Left ventricle myocardium inferior (tissue), 1 donor: Measurements from ENCODE around the gene PSMD3. TPM values are rescaled to one million over a fixed set of nuclear protein-coding genes. Genes with fewer than 3 reads are reported as not detected.

Experiments used
- DNase-seq: peaks from one replicate; pipeline ENCODE4 v3.0.0-alpha.2; 2020
- H3K27ac ChIP-seq: fragments of 200-600 bp; replicated peaks from 2 replicates; pipeline ENCODE4 v1.8.0; 2021
- H3K27me3 ChIP-seq: fragments of 200-600 bp; 2 replicates; pipeline ENCODE4 v1.8.0; 2021; ENCODE audit warnings: low read depth
- H3K36me3 ChIP-seq: fragments of 200-600 bp; 2 replicates; pipeline ENCODE4 v1.8.0; 2021
- H3K4me1 ChIP-seq: fragments of 200-600 bp; 2 replicates; pipeline ENCODE4 v1.8.0; 2021
- H3K4me3 ChIP-seq: fragments of 200-600 bp; 2 replicates; pipeline ENCODE4 v1.8.0; 2021; ENCODE audit warnings: mild to moderate bottlenecking, moderate library complexity
- H3K9me3 ChIP-seq: fragments of 200-600 bp; replicated peaks from 2 replicates; pipeline ENCODE4 v1.8.0; 2021
- intact Hi-C: fragments of 100-400 bp; cut with micrococcal nuclease; formaldehyde crosslinking; loops from one replicate; pipeline ENCODE4 v1.11.0; 2022
- total RNA-seq: library from RNA; stranded (reverse); fragmentation: NEBNext Ultra II Directional; extraction: Animal tissue kit (Norgen Biotek cat#: 25700); gene quantifications from one replicate; pipeline ENCODE4 v1.2.1, GENCODE V29; 2021
- TF ChIP-seq, protein P1 (sequence below): fragments of 200-600 bp; IDR thresholded peaks from 2 replicates; pipeline ENCODE4 v1.8.0; 2021; ENCODE audit warnings: antibody characterized with exemption, mild to moderate bottlenecking, borderline replicate concordance
- donor health status: DM: no; HTN: yes; CAD: no; lungs with severe emphysema.

The PSMD3 gene
- total RNA-seq, 1 donor from 2014 or later, result 86.7 TPM

DNA sequence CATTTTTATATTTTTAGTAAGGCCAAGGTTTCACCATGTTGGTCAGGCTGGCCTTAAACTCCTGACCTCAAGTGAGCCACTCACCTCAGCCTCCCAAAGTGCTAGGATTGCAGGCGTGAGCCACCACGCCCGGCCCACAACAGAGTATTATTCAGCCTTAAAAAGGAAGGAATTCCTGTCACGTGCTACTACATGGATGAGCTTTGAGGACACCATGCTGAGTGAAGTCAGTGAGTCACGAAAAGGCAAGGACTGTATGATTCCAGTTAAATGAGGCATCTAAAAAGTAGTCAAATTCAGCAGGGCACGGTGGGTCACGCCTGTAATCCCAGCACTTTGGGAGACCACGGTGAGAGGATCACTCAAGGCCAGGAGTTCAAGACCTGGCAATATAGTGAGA is 44.3 kb downstream of the PSMD3 start:
- H3K4me3 ChIP-seq, result no peak overlapping the region
- DNase-seq, result no peak
- no peaks in the 10 kb centered on the region for H3K27me3 ChIP-seq
- H3K9me3 ChIP-seq, result no peaks in the 10 kb centered on the region
- intact Hi-C loops, result no loop called here
- peaks cover 50% of the 10 kb centered on the region for H3K4me1 ChIP-seq
- H3K27ac ChIP-seq, result no peak overlapping the region
- H3K36me3 ChIP-seq, result peaks cover 85% of the 10 kb centered on the region
- TF ChIP-seq, protein P1, sequence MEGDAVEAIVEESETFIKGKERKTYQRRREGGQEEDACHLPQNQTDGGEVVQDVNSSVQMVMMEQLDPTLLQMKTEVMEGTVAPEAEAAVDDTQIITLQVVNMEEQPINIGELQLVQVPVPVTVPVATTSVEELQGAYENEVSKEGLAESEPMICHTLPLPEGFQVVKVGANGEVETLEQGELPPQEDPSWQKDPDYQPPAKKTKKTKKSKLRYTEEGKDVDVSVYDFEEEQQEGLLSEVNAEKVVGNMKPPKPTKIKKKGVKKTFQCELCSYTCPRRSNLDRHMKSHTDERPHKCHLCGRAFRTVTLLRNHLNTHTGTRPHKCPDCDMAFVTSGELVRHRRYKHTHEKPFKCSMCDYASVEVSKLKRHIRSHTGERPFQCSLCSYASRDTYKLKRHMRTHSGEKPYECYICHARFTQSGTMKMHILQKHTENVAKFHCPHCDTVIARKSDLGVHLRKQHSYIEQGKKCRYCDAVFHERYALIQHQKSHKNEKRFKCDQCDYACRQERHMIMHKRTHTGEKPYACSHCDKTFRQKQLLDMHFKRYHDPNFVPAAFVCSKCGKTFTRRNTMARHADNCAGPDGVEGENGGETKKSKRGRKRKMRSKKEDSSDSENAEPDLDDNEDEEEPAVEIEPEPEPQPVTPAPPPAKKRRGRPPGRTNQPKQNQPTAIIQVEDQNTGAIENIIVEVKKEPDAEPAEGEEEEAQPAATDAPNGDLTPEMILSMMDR, result no peak

DNA sequence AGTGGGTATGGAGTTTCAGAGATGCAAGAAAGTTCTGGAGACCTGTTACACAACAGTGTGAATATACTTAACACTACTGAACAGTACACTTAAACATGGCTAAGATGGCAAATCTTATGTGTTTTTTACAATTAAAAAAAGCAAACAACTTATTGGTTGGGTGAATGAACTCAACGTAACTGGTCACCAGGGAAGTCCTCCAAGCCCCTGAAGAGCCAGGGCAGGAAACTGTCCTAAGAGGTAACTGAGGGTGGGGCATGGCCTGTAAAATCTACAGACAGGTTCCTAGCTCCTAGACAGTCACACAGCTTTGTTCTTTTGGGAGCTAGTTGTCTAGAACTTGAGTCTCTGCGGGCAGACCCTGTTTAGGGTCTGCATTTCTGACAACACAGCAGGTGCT is 45.0 kb downstream of the PSMD3 start:
- Histone ChIP-seq H3K4me1 (peaks cover 50% of the 10 kb centered on the region), H3K9me3 (no peaks in the 10 kb centered on the region), H3K27me3 (no peaks in the 10 kb centered on the region), H3K27ac (no peak overlapping the region), H3K36me3 (peaks cover 85% of the 10 kb centered on the region), H3K4me3 (no peak overlapping the region)
- DNase-seq, result no peak
- TF ChIP-seq, protein P1, result no peak
- intact Hi-C loops, result no loop called here

- peaks cover 85% of the 10 kb centered on the region for H3K36me3 ChIP-seq
- intact Hi-C loops, result no loop called here
- H3K27me3 ChIP-seq, result no peaks in the 10 kb centered on the region
- DNase-seq, result no peak
- peaks cover 46% of the 10 kb centered on the region for H3K4me1 ChIP-seq
- H3K27ac ChIP-seq, result no peak overlapping the region
- TF ChIP-seq, protein P1, result no peak
- H3K4me3 ChIP-seq, result no peak overlapping the region
- H3K9me3 ChIP-seq, result no peaks in the 10 kb centered on the region
These were observed 45.6 kb downstream of the PSMD3 start for GRCh38 chr17:40025991-40026815.

GRCh38 chr17:40026816-40027613 is 46.4 kb downstream of the PSMD3 start:
- Histone ChIP-seq H3K9me3 (no peaks in the 10 kb centered on the region), H3K4me1 (peaks cover 45% of the 10 kb centered on the region), H3K27ac (no peak overlapping the region), H3K36me3 (peaks cover 85% of the 10 kb centered on the region), H3K27me3 (no peaks in the 10 kb centered on the region), H3K4me3 (no peak overlapping the region)
- TF ChIP-seq, protein P1, result peak; percentile 94
- intact Hi-C loops, result no loop called here
- peak; percentile 79 for DNase-seq

DNA sequence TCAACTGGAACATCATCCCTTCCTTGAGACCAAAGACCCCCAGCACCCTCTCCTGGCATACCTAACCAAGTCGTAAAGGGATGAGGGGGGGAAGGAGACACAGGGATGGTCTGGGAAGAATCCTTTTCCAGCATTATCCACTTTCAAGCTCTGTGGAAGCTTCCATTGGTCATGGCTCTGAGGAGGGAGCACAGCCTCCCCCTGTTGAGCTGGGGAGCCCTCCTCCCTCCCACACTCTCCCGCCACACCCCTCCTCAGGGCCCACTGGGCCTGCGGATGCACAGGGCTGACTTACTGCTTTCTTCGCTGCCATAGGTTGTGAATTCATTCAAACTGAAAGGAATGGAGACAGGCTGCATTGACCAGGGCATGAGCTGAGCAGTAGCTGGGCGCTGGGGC is 47.0 kb downstream of the PSMD3 start:
- intact Hi-C loops, result no loop called here
- no peaks in the 10 kb centered on the region for H3K27me3 ChIP-seq
- no peaks in the 10 kb centered on the region for H3K9me3 ChIP-seq
- peaks cover 85% of the 10 kb centered on the region for H3K36me3 ChIP-seq
- H3K4me3 ChIP-seq, result no peak overlapping the region
- peaks cover 46% of the 10 kb centered on the region for H3K4me1 ChIP-seq
- H3K27ac ChIP-seq, result no peak overlapping the region
- DNase-seq, result no peak
- TF ChIP-seq, protein P1, result no peak
